H1 (cell line): ENCODE data around the gene DENND1A. TPM values are rescaled to one million over a fixed set of nuclear protein-coding genes. Genes with fewer than 3 reads are reported as not detected.

Experiments used
- HDAC2 ChIP-seq, 2 experiments: fragments of 300-600 bp in 1 of 2; sonication (generic) in 1 of 2; IDR thresholded peaks; 2 replicates each; pipeline ENCODE4 v1.6.1; 2011 to 2012; ENCODE audit warnings: low read depth in 2 of 2, low read length in 2 of 2, mild to moderate bottlenecking in 2 of 2, moderate library complexity in 2 of 2, borderline replicate concordance in 1 of 2, inconsistent platforms in 1 of 2
- polyA plus RNA-seq, 7 experiments: library from polyadenylated mRNA; depleted of rRNA in 3 of 7; stranded (reverse) in 5 of 7; unstranded in 2 of 7; fragments of >200 nt in 5 of 7; fragments of 200-250 nt in 2 of 7; gene quantifications; 1 replicate in 5 of 7; 2 replicates in 1 of 7; 4 replicates in 1 of 7; pipeline versions ENCODE4 v1.2.1 to v1.2.3, GENCODE V29; 2011 to 2013; ENCODE audit warnings: missing spikeins in 2 of 7, mixed read lengths in 2 of 7
- total RNA-seq: library from RNA; stranded (reverse); fragmentation: NEBNext Ultra II Directional; extraction: Animal tissue kit (Norgen Biotek cat#: 25700); gene quantifications from 2 replicates; pipeline ENCODE4 v1.2.1, GENCODE V29; 2021

The DENND1A gene
- total and polyA plus RNA-seq, 2 of the 8 experiments (the other 6 are each of a cell fraction or from before 2014, with no cell fraction given): 24.1 to 26.4 TPM

DNA sequence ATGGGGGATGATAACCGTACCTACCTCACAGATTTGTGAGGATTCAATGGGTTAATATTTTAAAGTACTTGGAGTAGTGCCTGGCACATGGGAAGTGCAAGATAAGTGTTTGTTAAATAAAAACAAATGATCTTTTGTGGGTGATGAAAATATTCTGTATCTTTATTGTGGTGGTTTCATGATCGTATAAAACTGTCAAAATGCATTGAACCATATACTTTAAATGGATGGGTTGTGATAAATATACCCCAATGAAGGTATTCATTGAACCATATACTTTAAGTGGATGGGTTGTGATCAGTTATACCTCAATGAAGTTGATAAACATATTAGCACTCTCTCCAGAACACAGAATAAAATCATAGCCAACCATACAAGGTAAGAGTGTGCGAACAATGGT, 339.4 kb downstream of the DENND1A start (continued):
- no peak for TF ChIP-seq HDAC2 (IDR thresholded peaks at IDR 0.05; ENCODE audit: borderline replicate concordance in 1 of 2, low read depth in 2 of 2, low read length in 2 of 2)
